KOPT-K1 (cell line): ENCODE measurements around the gene HK1.
"Not testable (repeated sequence)": the region's sequence is repeated elsewhere in the genome, so short reads cannot be mapped to it uniquely, and the experiment has no call there.

Experiments used
- H3K27ac ChIP-seq: fragments of 200-600 bp; sonication (generic); 2 replicates; pipeline ENCODE4 v1.5.1; 2016; ENCODE audit warnings: antibody characterized with exemption, mild to moderate bottlenecking, low read depth, low read length; ENCODE audit not compliant: poor library complexity, severe bottlenecking
- H3K36me3 ChIP-seq: fragments of 200-600 bp; sonication (generic); 2 replicates; pipeline ENCODE4 v1.5.1; 2017; ENCODE audit warnings: antibody characterized with exemption, mild to moderate bottlenecking, low read length, moderate library complexity; ENCODE audit not compliant: insufficient read depth
- H3K9me3 ChIP-seq: fragments of 200-600 bp; sonication (generic); 2 replicates; pipeline ENCODE4 v1.5.1; 2017; ENCODE audit warnings: antibody characterized with exemption, low read length, mild to moderate bottlenecking; ENCODE audit not compliant: insufficient read depth, poor library complexity, severe bottlenecking

HK1 gene

DNA sequence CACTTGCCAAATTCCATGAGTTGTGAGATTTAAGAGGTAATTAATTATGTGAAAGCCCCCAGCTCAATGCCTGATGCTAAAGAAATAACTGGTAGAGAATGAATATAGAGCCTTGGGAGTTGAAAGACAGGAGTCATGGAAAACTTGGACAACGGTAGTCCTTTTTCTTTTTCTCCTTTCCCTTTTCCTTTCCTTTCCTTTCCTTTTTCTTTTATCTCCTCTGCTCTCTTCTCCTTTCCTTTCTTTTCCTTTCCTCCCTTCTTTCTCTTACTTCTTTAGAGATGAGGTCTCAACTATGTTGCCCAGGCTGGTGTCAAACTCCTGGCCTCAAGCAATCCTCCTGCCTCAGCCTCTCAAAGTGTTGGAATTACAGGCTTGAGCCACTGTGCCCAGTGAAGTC is 165.1 kb downstream of the HK1 start:
- Histone ChIP-seq H3K9me3 (no peaks in the 10 kb centered on the region), H3K36me3 (no peaks in the 10 kb centered on the region), H3K27ac (no peak overlapping the region)

GRCh38 chr10:69445041-69445440 is 166.7 kb downstream of the HK1 start:
- H3K36me3 ChIP-seq: no peaks in the 10 kb centered on the region
- H3K27ac ChIP-seq: no peak overlapping the region
- H3K9me3 ChIP-seq: no peaks in the 10 kb centered on the region

DNA sequence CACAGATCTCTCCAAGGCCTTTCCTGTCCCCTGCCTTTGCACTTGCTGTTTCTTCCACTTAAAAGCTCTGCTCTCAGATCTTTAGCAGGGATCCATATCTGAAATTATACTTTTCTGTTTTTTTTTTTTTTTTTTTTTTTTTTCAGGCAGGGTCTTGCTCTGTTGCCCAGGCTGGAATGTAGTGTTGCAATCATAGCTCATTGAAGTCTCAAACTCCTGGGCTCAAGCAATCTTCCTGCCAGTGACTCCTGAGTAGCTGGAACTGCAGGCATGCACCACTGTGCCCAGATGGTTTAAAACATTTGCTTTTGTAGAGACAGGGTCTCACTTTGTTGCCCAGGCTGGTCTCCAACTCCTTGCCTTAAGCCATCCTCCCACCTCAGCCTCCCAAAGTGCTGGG is 167.9 kb downstream of the HK1 start:
- no peak overlapping the region for H3K27ac ChIP-seq
- no peaks in the 10 kb centered on the region for H3K36me3 ChIP-seq

GRCh38 chr10:69446650-69447151 is 168.4 kb downstream of the HK1 start:
- no peak overlapping the region for H3K27ac ChIP-seq
- no peaks in the 10 kb centered on the region for H3K9me3 ChIP-seq
- no peaks in the 10 kb centered on the region for H3K36me3 ChIP-seq

More for the DNA sequence above, 167.9 kb downstream of the HK1 start:
- no peaks in the 10 kb centered on the region for H3K9me3 ChIP-seq

- Histone ChIP-seq H3K27ac (no peak overlapping the region), H3K36me3 (no peaks in the 10 kb centered on the region), H3K9me3 (no peaks in the 10 kb centered on the region)
These were observed 171.5 kb downstream of the HK1 start for GRCh38 chr10:69449841-69450240.

- not testable (repeated sequence) for H3K9me3 ChIP-seq, H3K27ac ChIP-seq, H3K36me3 ChIP-seq
These were observed 172.1 kb downstream of the HK1 start for GRCh38 chr10:69450395-69450794.

- no peaks in the 10 kb centered on the region for H3K9me3 ChIP-seq
- no peaks in the 10 kb centered on the region for H3K36me3 ChIP-seq
- no peak within 1 kb of the TSS for H3K27ac ChIP-seq
These were observed 173.0 kb downstream of the HK1 start, which contains the start of gene TSPAN15 for GRCh38 chr10:69451209-69451783. Gene TSPAN15 (plus strand): TSS chr10:69451465. CDS start chr10:69451595, 130 bp downstream.
